Heart left ventricle (tissue), 13 donors: ENCODE data around the gene GHR.

Experiments used
- POLR2A ChIP-seq, 2 donors: fragments of 450-650 bp; IDR thresholded peaks; one replicate each; pipeline ENCODE4 v1.6.1; 2017; ENCODE audit warnings: antibody characterized with exemption in 2 of 2, mild to moderate bottlenecking in 2 of 2, moderate library complexity in 2 of 2
- TF ChIP-seq, protein P1 (sequence below), 12 donors: fragments of 200-600 bp; sonication (generic) in 4 of 12; IDR thresholded peaks; one replicate each; pipeline versions ENCODE4 v1.5.0 to v1.8.0; 2018 to 2022; ENCODE audit warnings: antibody characterized with exemption in 12 of 12, mild to moderate bottlenecking in 5 of 12
- donor health status: ischemic (EF 13 %, LVEDD 7.1; RV severe dilation, severe dysfunction).
- donor health status: DM: no; HTN: yes; CAD: no.
- donor health status: DM: no; HTN: no; CAD: no.
- donor health status: ischemic (EF 25% LVEDD 6.9; RV normal size, moderate dysfunction).
- donor health status: ischemic (EF 25% LVEDD 5.7; RV mildly dilated, moderate dysfunction).
- donor health status: ischemic (EF 35%, LVEDD 5.7; RV mildly dilated, moderate dysfunction).
- donor health status: nonischemic (EF 11% LVEDD 7.7; RV severe dilation, severe dysfunction).
- donor health status: DM: yes; HTN: yes; CAD: no.
- donor health status: PGD.
- donor health status: ischemic (EF 29% LVEDD 5.4; RV normal size, mild dysfunction).
- donor health status: nonischemic (EF 23%, LVEDD 6.1; RV moderate dilation, normal function).

DNA sequence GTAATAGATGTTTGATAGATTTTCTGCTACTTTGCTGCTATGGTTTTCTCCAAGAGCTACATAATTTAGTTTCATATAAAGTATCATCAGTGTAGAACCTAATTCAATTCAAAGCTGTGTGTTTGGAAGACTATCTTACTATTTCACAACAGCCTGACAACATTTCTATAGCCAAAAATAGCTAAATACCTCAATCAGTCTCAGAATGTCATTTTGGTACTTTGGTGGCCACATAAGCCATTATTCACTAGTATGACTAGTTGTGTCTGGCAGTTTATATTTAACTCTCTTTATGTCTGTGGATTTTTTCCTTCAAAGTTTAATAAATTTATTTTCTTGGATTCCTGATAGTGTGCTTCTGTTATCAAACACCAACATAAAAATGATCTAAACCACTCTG is 298.2 kb downstream of the GHR start:
- TF ChIP-seq, protein P1, sequence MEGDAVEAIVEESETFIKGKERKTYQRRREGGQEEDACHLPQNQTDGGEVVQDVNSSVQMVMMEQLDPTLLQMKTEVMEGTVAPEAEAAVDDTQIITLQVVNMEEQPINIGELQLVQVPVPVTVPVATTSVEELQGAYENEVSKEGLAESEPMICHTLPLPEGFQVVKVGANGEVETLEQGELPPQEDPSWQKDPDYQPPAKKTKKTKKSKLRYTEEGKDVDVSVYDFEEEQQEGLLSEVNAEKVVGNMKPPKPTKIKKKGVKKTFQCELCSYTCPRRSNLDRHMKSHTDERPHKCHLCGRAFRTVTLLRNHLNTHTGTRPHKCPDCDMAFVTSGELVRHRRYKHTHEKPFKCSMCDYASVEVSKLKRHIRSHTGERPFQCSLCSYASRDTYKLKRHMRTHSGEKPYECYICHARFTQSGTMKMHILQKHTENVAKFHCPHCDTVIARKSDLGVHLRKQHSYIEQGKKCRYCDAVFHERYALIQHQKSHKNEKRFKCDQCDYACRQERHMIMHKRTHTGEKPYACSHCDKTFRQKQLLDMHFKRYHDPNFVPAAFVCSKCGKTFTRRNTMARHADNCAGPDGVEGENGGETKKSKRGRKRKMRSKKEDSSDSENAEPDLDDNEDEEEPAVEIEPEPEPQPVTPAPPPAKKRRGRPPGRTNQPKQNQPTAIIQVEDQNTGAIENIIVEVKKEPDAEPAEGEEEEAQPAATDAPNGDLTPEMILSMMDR (IDR thresholded peaks at IDR 0.05) = no peak
- no peak for TF ChIP-seq POLR2A (IDR thresholded peaks at IDR 0.05)
